Sigmoid colon (tissue), 7 donors: ENCODE results near the gene DPF3. TPM values are rescaled to one million over a fixed set of nuclear protein-coding genes. Genes with fewer than 3 reads are reported as not detected.

Experiments
- DNase-seq: peaks from one replicate; pipeline ENCODE4 v3.0.0-alpha.2; 2019
- H3K27ac ChIP-seq, 4 donors: fragments of 200-600 bp; sonication (generic); one replicate each; pipeline ENCODE4 v1.5.1; 2016 to 2019; ENCODE audit warnings: mild to moderate bottlenecking in 1 of 4
- H3K27me3 ChIP-seq, 3 donors: fragments of 200-600 bp; sonication (generic); one replicate each; pipeline ENCODE4 v1.5.1; 2019; ENCODE audit warnings: mild to moderate bottlenecking in 1 of 3
- H3K36me3 ChIP-seq, 4 donors: fragments of 200-600 bp; sonication (generic); one replicate each; pipeline ENCODE4 v1.5.1; 2016 to 2019
- H3K4me1 ChIP-seq, 4 donors: fragments of 200-600 bp; sonication (generic); one replicate each; pipeline ENCODE4 v1.5.1; 2017 to 2019
- H3K4me3 ChIP-seq, 4 donors: fragments of 200-600 bp; sonication (generic); one replicate each; pipeline ENCODE4 v1.5.1; 2017 to 2019; ENCODE audit warnings: mild to moderate bottlenecking in 2 of 4, moderate library complexity in 1 of 4
- H3K9me3 ChIP-seq, 4 donors: fragments of 200-600 bp in 3 of 4; sonication (generic) in 3 of 4; one replicate each; pipeline versions ENCODE4 v1.5.1 to v1.6.1; 2013 to 2019
- EP300 ChIP-seq, 4 donors: sonication (generic); formaldehyde crosslinking; IDR thresholded peaks; one replicate each; pipeline ENCODE4 v1.6.1; 2017; ENCODE audit warnings: antibody characterized with exemption in 4 of 4
- POLR2A ChIP-seq, 2 donors: fragments of 450-650 bp; IDR thresholded peaks; one replicate each; pipeline ENCODE4 v1.6.1; 2016; ENCODE audit warnings: antibody characterized with exemption in 2 of 2, mild to moderate bottlenecking in 2 of 2, moderate library complexity in 2 of 2
- POLR2AphosphoS5 ChIP-seq, 4 donors: sonication (generic); formaldehyde crosslinking; IDR thresholded peaks; one replicate each; pipeline ENCODE4 v1.6.1; 2017; ENCODE audit warnings: antibody characterized with exemption in 4 of 4
- WGBS, 2 donors: extraction: QIAGEN DNeasy Blood & Tissue Kit; methylation state at CpG; one replicate each; pipeline ENCODE4 v1.1.7; 2013; 5-methylcytosine and 5-hydroxymethylcytosine counted together
- intact Hi-C: fragments of 100-400 bp; cut with DNase I; formaldehyde crosslinking; loops from one replicate; pipeline ENCODE4 v1.15.1; 2023
- polyA plus RNA-seq, 3 donors: library from polyadenylated mRNA; stranded (reverse); fragments of 200-250 nt; gene quantifications; one replicate each; pipeline ENCODE4 v1.2.3, GENCODE V29; 2013
- total RNA-seq, 4 donors: library from RNA; depleted of rRNA; stranded (reverse); fragments of >200 nt; gene quantifications; one replicate each; pipeline ENCODE4 v1.1.0, GENCODE V29; 2016
- TF ChIP-seq, protein P1 (sequence below), 4 experiments: fragments of 450-650 bp in 3 of 4; fragments of 200-600 bp in 1 of 4; IDR thresholded peaks; one replicate each; pipeline ENCODE4 v1.5.1; 2016 to 2019; ENCODE audit warnings: antibody characterized with exemption in 4 of 4, mild to moderate bottlenecking in 3 of 4, moderate library complexity in 2 of 4
- donor health status: healthy with polysubstance abuse.
- donor health status: Bipolar disorder and iron deficiency.
- donor health status: healthy.

The DPF3 gene
- total and polyA plus RNA-seq, 7 donors, result 0.28 to 4.5 (median 2.3) TPM

DNA sequence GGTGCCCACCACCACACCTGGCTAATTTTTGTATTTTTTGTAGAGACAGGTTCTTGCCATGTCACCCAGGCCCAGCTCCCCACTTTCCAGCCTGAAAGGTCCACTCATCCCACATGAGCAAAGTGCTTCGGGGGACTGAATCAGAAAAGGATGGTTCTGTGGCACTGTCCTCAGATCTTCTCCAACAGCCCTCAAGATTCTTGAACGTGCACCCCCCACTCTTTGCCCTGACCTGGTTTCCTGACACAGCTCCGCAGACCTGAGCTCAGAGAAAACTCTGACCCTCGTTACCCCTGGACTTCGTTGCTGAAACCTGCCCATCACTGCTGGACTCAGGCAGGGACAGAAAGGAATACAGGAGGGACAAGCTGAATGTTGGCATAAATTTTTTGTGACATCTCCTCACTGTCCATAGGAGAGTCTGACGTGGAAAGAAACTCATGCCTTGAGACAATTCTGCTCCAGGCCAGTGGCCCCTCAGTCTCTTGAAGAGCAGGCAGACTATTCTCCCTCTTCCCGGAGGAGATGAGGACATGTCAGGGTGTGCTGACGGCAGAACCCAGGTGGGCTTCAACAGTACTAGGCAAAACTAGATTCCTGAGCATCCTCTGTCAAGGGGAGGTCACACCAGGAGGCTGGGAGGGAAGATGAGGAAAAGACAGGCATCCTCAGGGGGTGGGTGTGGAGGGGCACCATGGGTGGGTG is 149.3 kb downstream of the DPF3 start:
- 91 to 93% methylated on average over 8 of the region's 8 CpGs for WGBS, 2 donors
- Histone ChIP-seq H3K27ac (no peak overlapping the region), H3K4me1 (no peaks in the 10 kb centered on the region), H3K27me3 (no peaks in the 10 kb centered on the region), H3K9me3 (no peaks in the 10 kb centered on the region), H3K36me3 (no peaks in the 10 kb centered on the region), H3K4me3 (no peak overlapping the region)
- TF ChIP-seq POLR2AphosphoS5 (IDR thresholded peaks at IDR 0.05) (no peak), EP300 (IDR thresholded peaks at IDR 0.05) (no peak)
- TF ChIP-seq, protein P1, sequence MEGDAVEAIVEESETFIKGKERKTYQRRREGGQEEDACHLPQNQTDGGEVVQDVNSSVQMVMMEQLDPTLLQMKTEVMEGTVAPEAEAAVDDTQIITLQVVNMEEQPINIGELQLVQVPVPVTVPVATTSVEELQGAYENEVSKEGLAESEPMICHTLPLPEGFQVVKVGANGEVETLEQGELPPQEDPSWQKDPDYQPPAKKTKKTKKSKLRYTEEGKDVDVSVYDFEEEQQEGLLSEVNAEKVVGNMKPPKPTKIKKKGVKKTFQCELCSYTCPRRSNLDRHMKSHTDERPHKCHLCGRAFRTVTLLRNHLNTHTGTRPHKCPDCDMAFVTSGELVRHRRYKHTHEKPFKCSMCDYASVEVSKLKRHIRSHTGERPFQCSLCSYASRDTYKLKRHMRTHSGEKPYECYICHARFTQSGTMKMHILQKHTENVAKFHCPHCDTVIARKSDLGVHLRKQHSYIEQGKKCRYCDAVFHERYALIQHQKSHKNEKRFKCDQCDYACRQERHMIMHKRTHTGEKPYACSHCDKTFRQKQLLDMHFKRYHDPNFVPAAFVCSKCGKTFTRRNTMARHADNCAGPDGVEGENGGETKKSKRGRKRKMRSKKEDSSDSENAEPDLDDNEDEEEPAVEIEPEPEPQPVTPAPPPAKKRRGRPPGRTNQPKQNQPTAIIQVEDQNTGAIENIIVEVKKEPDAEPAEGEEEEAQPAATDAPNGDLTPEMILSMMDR (IDR thresholded peaks at IDR 0.05), result no peak
- intact Hi-C loops, result loop anchor here (10.0 kb wide), 1 partner anchor 160 kb away; no protein-coding TSS in a partner anchor
- no peak for DNase-seq

DNA sequence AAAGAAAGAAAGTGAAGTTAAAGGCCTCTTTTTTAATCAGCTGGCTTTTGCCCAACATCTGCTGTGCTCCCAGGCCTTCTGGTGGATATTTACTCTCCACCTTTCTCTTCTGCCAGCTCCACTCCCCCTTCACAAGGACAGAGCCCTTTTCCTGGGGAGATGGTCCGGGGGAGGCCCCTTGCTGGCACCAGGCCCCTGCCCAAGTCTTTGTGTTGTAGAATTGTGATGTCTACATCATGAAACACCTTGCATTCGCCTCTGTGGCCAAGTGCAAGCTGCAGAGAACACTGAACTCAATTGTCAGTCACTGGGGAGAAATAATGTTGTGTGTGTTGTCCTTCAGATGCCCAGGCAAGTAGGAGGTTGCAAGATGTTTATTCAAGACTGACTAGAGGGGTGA is 150.3 kb downstream of the DPF3 start:
- intact Hi-C loops, result loop anchor here (10.0 kb wide), 1 partner anchor 161 kb away; no protein-coding TSS in a partner anchor
- no peaks in the 10 kb centered on the region for H3K4me1 ChIP-seq
- H3K27me3 ChIP-seq, result no peaks in the 10 kb centered on the region
- H3K9me3 ChIP-seq, result no peaks in the 10 kb centered on the region
- DNase-seq, result no peak
- no peaks in the 10 kb centered on the region for H3K36me3 ChIP-seq
- TF ChIP-seq POLR2AphosphoS5 (IDR thresholded peaks at IDR 0.05), result no peak
- no peak for TF ChIP-seq EP300 (IDR thresholded peaks at IDR 0.05)
- TF ChIP-seq, protein P1 (IDR thresholded peaks at IDR 0.05), result no peak
- TF ChIP-seq POLR2A (IDR thresholded peaks at IDR 0.05), result no peak
- WGBS, 2 donors, result 82 to 84% methylated on average over 2 of the region's 2 CpGs
- no peak overlapping the region for H3K4me3 ChIP-seq
- H3K27ac ChIP-seq, result no peak overlapping the region

DNA sequence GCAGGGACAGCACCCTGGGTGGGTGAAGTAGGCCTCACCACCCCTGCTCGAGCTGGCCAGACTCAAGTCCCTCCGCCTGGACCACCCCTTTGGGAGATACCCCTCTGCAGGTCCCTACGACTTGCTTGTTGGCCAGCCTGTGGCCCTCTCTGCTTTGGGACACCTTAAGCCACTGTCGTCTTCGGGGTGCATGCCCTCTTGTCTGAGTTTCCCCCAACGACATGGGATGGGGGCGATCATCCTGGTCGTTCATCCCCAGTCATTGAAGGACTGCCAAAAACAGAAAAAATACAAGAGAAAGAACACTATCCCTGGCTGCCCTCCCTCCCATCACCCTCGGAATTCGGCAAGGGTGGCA is 151.1 kb downstream of the DPF3 start:
- H3K27ac ChIP-seq, result no peak overlapping the region
- H3K9me3 ChIP-seq, result no peaks in the 10 kb centered on the region
- DNase-seq, result no peak
- H3K27me3 ChIP-seq, result no peaks in the 10 kb centered on the region
- H3K4me1 ChIP-seq, result no peaks in the 10 kb centered on the region
- no peaks in the 10 kb centered on the region for H3K36me3 ChIP-seq
- TF ChIP-seq POLR2A (IDR thresholded peaks at IDR 0.05), result no peak
- no peak for TF ChIP-seq EP300 (IDR thresholded peaks at IDR 0.05)
- intact Hi-C loops, result loop anchor here (10.0 kb wide), 1 partner anchor 162 kb away; no protein-coding TSS in a partner anchor
- H3K4me3 ChIP-seq, result no peak overlapping the region
- WGBS, 2 donors, result 95% methylated on average over 10 of the region's 10 CpGs

DNA sequence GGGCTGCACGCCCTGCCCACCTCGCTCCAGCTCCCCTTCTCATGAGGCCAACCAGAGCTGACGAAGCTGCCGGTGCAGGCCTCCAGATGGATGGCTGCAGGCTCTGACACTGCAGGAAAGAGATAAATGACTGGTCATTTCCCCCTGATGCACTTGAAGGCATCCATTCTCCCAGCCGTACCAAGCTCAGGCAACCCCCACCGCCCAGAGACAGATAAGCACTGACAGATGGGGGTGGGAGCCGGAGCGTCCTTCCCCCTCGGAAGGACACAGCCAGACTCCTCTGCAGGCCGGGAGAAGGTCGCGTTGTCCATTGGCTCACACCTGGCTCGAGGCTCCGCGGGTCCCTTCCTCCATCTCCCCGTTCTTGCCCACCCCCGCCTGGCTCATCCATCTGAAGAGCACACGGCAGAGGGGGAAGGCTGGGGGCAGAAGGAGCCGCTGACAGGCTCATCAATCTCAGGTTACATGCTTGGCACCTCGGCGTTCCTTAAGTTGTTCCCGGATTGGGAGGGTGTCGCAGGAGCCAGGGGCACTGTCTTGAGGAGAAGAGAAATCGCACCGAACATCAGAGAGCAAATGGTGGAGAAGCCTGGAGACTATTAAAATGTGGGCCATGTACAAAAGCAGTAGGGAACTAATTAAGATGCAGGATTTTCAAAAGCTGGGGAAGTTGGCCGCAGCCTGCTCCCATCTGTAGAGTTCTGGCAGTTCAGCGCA is 151.6 kb downstream of the DPF3 start:
- H3K27ac ChIP-seq, result no peak overlapping the region
- DNase-seq, result no peak
- no peaks in the 10 kb centered on the region for H3K36me3 ChIP-seq
- no peaks in the 10 kb centered on the region for H3K9me3 ChIP-seq
- 79 to 89% methylated on average over 27 of the region's 27 CpGs for WGBS, 2 donors
- no peak overlapping the region for H3K4me3 ChIP-seq
- intact Hi-C loops, result loop anchor here (10.0 kb wide), 1 partner anchor 163 kb away; no protein-coding TSS in a partner anchor
- no peak for TF ChIP-seq POLR2AphosphoS5 (IDR thresholded peaks at IDR 0.05)
- TF ChIP-seq, protein P1 (IDR thresholded peaks at IDR 0.05), result no peak
- TF ChIP-seq EP300 (IDR thresholded peaks at IDR 0.05), result no peak
- H3K4me1 ChIP-seq, result no peaks in the 10 kb centered on the region
- H3K27me3 ChIP-seq, result no peaks in the 10 kb centered on the region

DNA sequence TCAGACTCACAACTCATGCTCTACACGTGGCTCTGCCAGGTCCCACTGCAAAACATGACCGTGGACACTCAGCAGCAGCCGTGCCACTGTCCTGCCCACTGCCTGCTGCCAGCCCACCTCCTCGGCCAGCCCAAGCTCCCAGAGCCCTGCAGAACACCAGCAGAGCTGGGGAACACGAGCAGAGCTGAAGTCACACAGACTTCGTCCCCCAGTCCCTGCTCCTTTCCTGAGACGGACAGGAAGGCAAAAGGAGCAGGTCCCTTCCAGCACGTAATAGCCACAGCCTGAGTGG is 152.1 kb downstream of the DPF3 start:
- WGBS, 2 donors, result 91 to 93% methylated on average over 8 of the region's 8 CpGs
- TF ChIP-seq, protein P1 (IDR thresholded peaks at IDR 0.05), result no peak
- TF ChIP-seq POLR2A (IDR thresholded peaks at IDR 0.05) (no peak), EP300 (IDR thresholded peaks at IDR 0.05) (no peak), POLR2AphosphoS5 (IDR thresholded peaks at IDR 0.05) (no peak)
- no peak for DNase-seq
- no peaks in the 10 kb centered on the region for H3K36me3 ChIP-seq
- no peak overlapping the region for H3K4me3 ChIP-seq
- H3K9me3 ChIP-seq, result no peaks in the 10 kb centered on the region
- no peaks in the 10 kb centered on the region for H3K4me1 ChIP-seq
- no peak overlapping the region for H3K27ac ChIP-seq
- no peaks in the 10 kb centered on the region for H3K27me3 ChIP-seq
- intact Hi-C loops, result loop anchor here (10.0 kb wide), 1 partner anchor 163 kb away; no protein-coding TSS in a partner anchor
